WTC11 (cell line): Measurements from ENCODE around the gene SLC13A2. TPM values are rescaled to one million over a fixed set of nuclear protein-coding genes. Genes with fewer than 3 reads are reported as not detected.
A peak's percentile ranks its signal among the peaks of the same experiment; 100 is the strongest.

ENCODE experiments used
- ATAC-seq: fragments of 200-7000 bp; cut with Tn5 transposase; 2 replicates; pipeline ENCODE4 v1.10.0; 2021; ENCODE audit warnings: mild to moderate bottlenecking, moderate library complexity
- CTCF ChIA-PET: fragments of 300-600 bp; sonication (Branson Sonifier 250); formaldehyde crosslinking; loops from one replicate; lab custom pipeline; 2021; ENCODE audit warnings: antibody characterized with exemption; lab: Charles Lee
- POLR2A ChIA-PET: fragments of 350-600 bp; sonication (Branson Sonifier 250); formaldehyde crosslinking; loops from one replicate; lab custom pipeline; 2021; ENCODE audit warnings: antibody characterized with exemption; lab: Charles Lee
- DNase-seq: peaks from one replicate; pipeline ENCODE4 v3.0.0; 2021; ENCODE audit warnings: low spot score
- H3K27ac Mint-ChIP-seq: 2 replicates; pipeline ENCODE4 v1.8.0; 2021; ENCODE audit warnings: mixed read lengths
- H3K27me3 Mint-ChIP-seq: 2 replicates; pipeline ENCODE4 v1.8.0; 2021; ENCODE audit warnings: low read depth, mild to moderate bottlenecking, moderate library complexity, mixed read lengths
- H3K36me3 Mint-ChIP-seq: 2 replicates; pipeline ENCODE4 v1.8.0; 2021; ENCODE audit warnings: mixed read lengths
- H3K4me1 Mint-ChIP-seq: 2 replicates; pipeline ENCODE4 v1.8.0; 2022; ENCODE audit warnings: mixed read lengths
- H3K4me3 Mint-ChIP-seq: 2 replicates; pipeline ENCODE4 v1.8.0; 2021; ENCODE audit warnings: mild to moderate bottlenecking, moderate library complexity, mixed read lengths
- H3K9me3 Mint-ChIP-seq: 2 replicates; pipeline ENCODE4 v1.8.0; 2021; ENCODE audit warnings: mixed read lengths
- AFF4 ChIP-seq: sonication (generic); formaldehyde crosslinking; IDR thresholded peaks from 2 replicates; pipeline ENCODE4 v1.8.1; 2023; ENCODE audit warnings: mild to moderate bottlenecking, missing genetic modification reagents, borderline replicate concordance
- ETV6 ChIP-seq: sonication (generic); formaldehyde crosslinking; IDR thresholded peaks from 2 replicates; pipeline ENCODE4 v1.8.1; 2022; ENCODE audit warnings: mild to moderate bottlenecking, missing genetic modification reagents
- FOXK1 ChIP-seq: sonication (generic); formaldehyde crosslinking; IDR thresholded peaks from 2 replicates; pipeline ENCODE4 v1.8.0; 2022; ENCODE audit warnings: mild to moderate bottlenecking, moderate library complexity, missing genetic modification reagents
- FOXP1 ChIP-seq: sonication (generic); formaldehyde crosslinking; IDR thresholded peaks from 2 replicates; pipeline ENCODE4 v1.8.0; 2022; ENCODE audit warnings: missing genetic modification reagents, mild to moderate bottlenecking, moderate library complexity, borderline replicate concordance
- IRF1 ChIP-seq: sonication (generic); formaldehyde crosslinking; IDR thresholded peaks from 2 replicates; pipeline ENCODE4 v1.8.0; 2023; ENCODE audit warnings: missing genetic modification reagents
- IRF2 ChIP-seq: sonication (generic); formaldehyde crosslinking; IDR thresholded peaks from 2 replicates; pipeline ENCODE4 v1.8.0; 2022; ENCODE audit warnings: low read depth, missing genetic modification reagents, borderline replicate concordance
- MXD4 ChIP-seq: fragments of 250-450 bp; sonication (Bioruptor Pico); IDR thresholded peaks from 2 replicates; pipeline ENCODE4 v1.8.0; 2021; ENCODE audit warnings: mild to moderate bottlenecking, moderate library complexity, borderline replicate concordance
- NR2C2 ChIP-seq: sonication (generic); formaldehyde crosslinking; IDR thresholded peaks from 2 replicates; pipeline ENCODE4 v1.8.0; 2022; ENCODE audit warnings: mild to moderate bottlenecking, missing genetic modification reagents
- OVOL2 ChIP-seq: fragments of 250-450 bp; sonication (Bioruptor Pico); IDR thresholded peaks from 2 replicates; pipeline ENCODE4 v1.9.0; 2021; ENCODE audit warnings: mild to moderate bottlenecking, borderline replicate concordance
- ZNF121 ChIP-seq: sonication (generic); formaldehyde crosslinking; IDR thresholded peaks from 2 replicates; pipeline ENCODE4 v1.8.0; 2023; ENCODE audit warnings: missing genetic modification reagents
- ZNF219 ChIP-seq: sonication (generic); formaldehyde crosslinking; IDR thresholded peaks from 2 replicates; pipeline ENCODE4 v1.8.0; 2023; ENCODE audit warnings: missing genetic modification reagents, mild to moderate bottlenecking, borderline replicate concordance
- ZNF532 ChIP-seq: fragments of 250-450 bp; sonication (Bioruptor Pico); IDR thresholded peaks from 2 replicates; pipeline ENCODE4 v1.9.0; 2021; ENCODE audit warnings: mild to moderate bottlenecking, borderline replicate concordance
- ZNF671 ChIP-seq: fragments of 250-450 bp; sonication (Bioruptor Pico); IDR thresholded peaks from 2 replicates; pipeline ENCODE4 v1.8.0; 2021; ENCODE audit warnings: mild to moderate bottlenecking
- ZSCAN18 ChIP-seq: fragments of 250-450 bp; sonication (Bioruptor Pico); IDR thresholded peaks from 2 replicates; pipeline ENCODE4 v2.1.2; 2022; ENCODE audit warnings: mild to moderate bottlenecking, moderate library complexity
- total RNA-seq: library from RNA; stranded (reverse); gene quantifications from 3 replicates; pipeline ENCODE4 v1.2.3, GENCODE V29; 2021

The SLC13A2 gene
- total RNA-seq, 1 experiment from 2014 or later = not detected

- H3K4me3 Mint-ChIP-seq = no peak overlapping the region
- H3K4me1 Mint-ChIP-seq = peaks cover 10% of the 10 kb centered on the region
- H3K36me3 Mint-ChIP-seq = no peaks in the 10 kb centered on the region
- peaks cover 7% of the 10 kb centered on the region for H3K27me3 Mint-ChIP-seq
- no peak overlapping the region for H3K27ac Mint-ChIP-seq
- no peak for TF ChIP-seq ZNF121 (CRISPR knock-in tag)
- no peak for TF ChIP-seq MXD4 (CRISPR knock-in tag)
- TF ChIP-seq FOXK1 (CRISPR knock-in tag) = no peak
- TF ChIP-seq IRF1 = no peak
- TF ChIP-seq FOXP1 (CRISPR knock-in tag) = no peak
- no peak for TF ChIP-seq ZNF532 (CRISPR knock-in tag)
- TF ChIP-seq, all 79 proteins: peak for 0
- DNase-seq = peak; percentile 52
- POLR2A ChIA-PET = interaction anchor here (0.8 kb wide), 1 partner anchor 9 kb away, joined by 3 read pairs; no protein-coding TSS in a partner anchor
- CTCF ChIA-PET = interaction anchor here (0.6 to 1.6 kb wide), 4 partner anchors 13 to 40 kb away, joined by 4 to 6 read pairs (median 4); no protein-coding TSS in a partner anchor
- ATAC-seq = peak; percentile 77
- no peaks in the 10 kb centered on the region for H3K9me3 Mint-ChIP-seq
Observed at GRCh38 chr17:28507567-28508203, 34.2 kb downstream of the SLC13A2 start.

GRCh38 chr17:28508211-28508724, 34.8 kb downstream of the SLC13A2 start:
- ATAC-seq (no peak), DNase-seq (no peak)
- peaks cover 10% of the 10 kb centered on the region for H3K4me1 Mint-ChIP-seq
- POLR2A ChIA-PET = interaction anchor here (0.8 kb wide), 1 partner anchor 9 kb away, joined by 3 read pairs; no protein-coding TSS in a partner anchor
- CTCF ChIA-PET = interaction anchor here (0.6 to 1.6 kb wide), 4 partner anchors 13 to 39 kb away, joined by 4 to 6 read pairs (median 4); no protein-coding TSS in a partner anchor
- no peak overlapping the region for H3K27ac Mint-ChIP-seq
- no peak overlapping the region; the same call in 1 of the 2 replicates for H3K4me3 Mint-ChIP-seq
- peaks cover 7% of the 10 kb centered on the region for H3K27me3 Mint-ChIP-seq
- no peaks in the 10 kb centered on the region for H3K36me3 Mint-ChIP-seq
- TF ChIP-seq ETV6 (CRISPR knock-in tag) (no peak), NR2C2 (no peak), IRF2 (CRISPR knock-in tag) (no peak), OVOL2 (no peak), ZNF671 (no peak), ZSCAN18 (CRISPR knock-in tag) (no peak), ZNF219 (CRISPR knock-in tag) (no peak), AFF4 (CRISPR knock-in tag) (no peak)
- no peaks in the 10 kb centered on the region for H3K9me3 Mint-ChIP-seq
